PC-3 (cell line): ENCODE results near the gene FGFBP3. TPM values are rescaled to one million over a fixed set of nuclear protein-coding genes. Genes with fewer than 3 reads are reported as not detected.

ENCODE experiments used
- ATAC-seq: fragments of 200-7000 bp; cut with Tn5 transposase; 2 replicates; pipeline ENCODE4 v1.9.1; 2020; ENCODE audit warnings: mild to moderate bottlenecking, moderate library complexity
- BruUV-seq: library from RNA; stranded (reverse); fragments of 400-500 nt; replicated peaks from 2 replicates; lab custom pipeline; 2021; lab: Mats Ljungman, UMichigan
- CTCF ChIA-PET: fragments of 300-600 bp; sonication (Branson Sonifier 250); formaldehyde crosslinking; loops from one replicate; lab custom pipeline; 2022; ENCODE audit warnings: antibody characterized with exemption; lab: Charles Lee
- POLR2A ChIA-PET: fragments of 300-600 bp; sonication (Branson Sonifier 250); formaldehyde crosslinking; loops from one replicate; lab custom pipeline; 2022; ENCODE audit warnings: antibody characterized with exemption; ENCODE audit not compliant: unreplicated experiment; lab: Charles Lee
- DNase-seq: peaks from one replicate; pipeline ENCODE4 v3.0.0-alpha.2; 2015
- H2AFZ ChIP-seq: fragments of 300-600 bp; sonication (generic); 2 replicates; pipeline ENCODE4 v1.6.0; 2016; ENCODE audit warnings: antibody characterized with exemption, low read length
- H3F3A ChIP-seq: fragments of 300-600 bp; sonication (generic); one replicate; pipeline ENCODE4 v1.6.0; 2017; ENCODE audit warnings: antibody characterized with exemption, low read length, control low read depth, mild to moderate bottlenecking; ENCODE audit not compliant: unreplicated experiment
- H3K27ac ChIP-seq: fragments of 300-600 bp; sonication (generic); 2 replicates; pipeline ENCODE4 v1.5.1; 2016; ENCODE audit warnings: mild to moderate bottlenecking, low read length
- H3K27me3 ChIP-seq: fragments of 300-600 bp; sonication (generic); 2 replicates; pipeline ENCODE4 v1.6.1; 2016; ENCODE audit warnings: low read length, mixed read lengths
- H3K36me3 ChIP-seq: fragments of 300-600 bp; sonication (generic); 2 replicates; pipeline ENCODE4 v1.6.1; 2016; ENCODE audit warnings: low read depth, mixed run types, low read length, mixed read lengths
- H3K4me1 ChIP-seq: fragments of 300-600 bp; sonication (generic); 2 replicates; pipeline ENCODE4 v1.5.1; 2016; ENCODE audit warnings: low read length; ENCODE audit not compliant: insufficient read depth
- H3K4me2 ChIP-seq: fragments of 300-600 bp; sonication (generic); 2 replicates; pipeline ENCODE4 v1.6.0; 2016; ENCODE audit warnings: low read length
- H3K4me3 ChIP-seq: fragments of 300-600 bp; sonication (generic); 2 replicates; pipeline ENCODE4 v1.5.1; 2016; ENCODE audit warnings: mild to moderate bottlenecking, low read length, mixed read lengths
- H3K79me2 ChIP-seq: fragments of 300-600 bp; sonication (generic); 2 replicates; pipeline ENCODE4 v1.6.1; 2017; ENCODE audit warnings: low read length, mixed read lengths
- H3K9ac ChIP-seq: fragments of 300-600 bp; sonication (generic); 2 replicates; pipeline ENCODE4 v1.6.0; 2016; ENCODE audit warnings: mild to moderate bottlenecking, low read length
- H3K9me2 ChIP-seq: fragments of 300-600 bp; sonication (generic); replicated peaks from 2 replicates; pipeline ENCODE4 v1.6.1; 2016; ENCODE audit warnings: mixed run types, low read length, mixed read lengths
- H3K9me3 ChIP-seq: fragments of 300-600 bp; sonication (generic); 2 replicates; pipeline ENCODE4 v1.6.1; 2016; ENCODE audit warnings: low read length, mixed read lengths
- H4K20me1 ChIP-seq: fragments of 300-600 bp; sonication (generic); 2 replicates; pipeline ENCODE4 v1.6.1; 2016; ENCODE audit warnings: low read length, mixed read lengths
- EZH2 ChIP-seq: fragments of 300-600 bp; sonication (generic); IDR thresholded peaks from one replicate; pipeline ENCODE4 v1.6.1; 2017; ENCODE audit warnings: antibody characterized with exemption, mild to moderate bottlenecking, low read length; ENCODE audit not compliant: unreplicated experiment
- EZH2phosphoT487 ChIP-seq: fragments of 300-600 bp; sonication (generic); IDR thresholded peaks from 2 replicates; pipeline ENCODE4 v1.6.1; 2018; ENCODE audit warnings: mild to moderate bottlenecking, antibody characterized with exemption, low read length, borderline replicate concordance
- intact Hi-C: fragments of 100-400 bp; cut with micrococcal nuclease; formaldehyde crosslinking; loops from 2 replicates; pipeline ENCODE4 v1.9.0; 2023
- total RNA-seq: library from RNA; depleted of rRNA; stranded (reverse); fragments of >200 nt; gene quantifications from 2 replicates; pipeline ENCODE4 v1.2.3, GENCODE V29; 2014
- TF ChIP-seq, protein P1 (sequence below): fragments of 300-600 bp; sonication (generic); conservative IDR thresholded peaks from 2 replicates; pipeline ENCODE4 v1.5.1; 2017; ENCODE audit warnings: antibody characterized with exemption, low read depth, mild to moderate bottlenecking, low read length

FGFBP3 gene
- total RNA-seq, 1 experiment from 2014 or later = 1.2 TPM

DNA sequence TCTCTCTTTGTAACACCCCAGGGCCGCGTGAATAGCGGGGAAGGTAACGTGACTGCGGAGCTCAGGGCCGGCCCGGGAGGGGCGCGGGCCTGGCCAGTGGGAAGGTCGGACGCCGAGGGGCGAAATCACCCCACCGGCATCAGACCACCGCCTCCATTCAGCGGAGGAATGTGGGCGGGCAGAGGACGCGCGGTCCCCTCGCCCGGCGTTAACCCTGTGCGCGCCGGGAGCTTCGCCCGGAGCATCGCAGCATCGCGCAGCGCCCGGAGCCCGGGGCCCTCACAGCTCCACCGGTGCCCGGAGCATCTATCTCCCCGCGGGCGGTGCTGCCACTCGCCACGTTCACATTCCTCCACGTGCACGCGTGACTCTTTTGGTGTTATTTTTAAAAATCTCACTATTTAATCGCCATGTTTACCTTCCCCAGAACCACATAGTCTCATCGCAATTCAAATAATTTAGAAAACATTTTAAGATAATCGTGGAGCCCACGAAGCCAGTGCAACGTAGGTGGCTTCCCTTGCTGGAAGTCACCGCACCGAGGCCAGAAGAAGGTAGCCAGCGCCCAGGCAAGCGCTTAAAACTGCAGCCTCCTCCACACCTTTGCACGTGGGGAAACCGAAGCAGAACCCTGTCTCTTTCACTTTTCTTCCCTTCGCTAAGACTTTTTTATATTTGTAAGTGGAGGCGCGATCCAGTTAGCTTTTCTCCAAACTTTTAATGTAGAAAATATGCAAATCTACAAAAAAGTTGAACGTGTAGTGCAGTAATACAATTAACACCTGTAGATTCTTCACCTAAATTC is 21.8 kb downstream of the FGFBP3 start:
- Histone ChIP-seq H3K27me3 (no peaks in the 10 kb centered on the region), H3K9me3 (no peaks in the 10 kb centered on the region), H3K9me2 (no peaks in the 10 kb centered on the region), H3K9ac (no peak overlapping the region), H4K20me1 (no peaks in the 10 kb centered on the region), H3K79me2 (no peaks in the 10 kb centered on the region), H3K4me1 (no peaks in the 10 kb centered on the region), H2AFZ (no peak overlapping the region), H3K27ac (no peak overlapping the region), H3K4me2 (no peak overlapping the region), H3F3A (no peaks in the 10 kb centered on the region), H3K4me3 (no peak overlapping the region), H3K36me3 (no peaks in the 10 kb centered on the region)
- TF ChIP-seq, protein P1, sequence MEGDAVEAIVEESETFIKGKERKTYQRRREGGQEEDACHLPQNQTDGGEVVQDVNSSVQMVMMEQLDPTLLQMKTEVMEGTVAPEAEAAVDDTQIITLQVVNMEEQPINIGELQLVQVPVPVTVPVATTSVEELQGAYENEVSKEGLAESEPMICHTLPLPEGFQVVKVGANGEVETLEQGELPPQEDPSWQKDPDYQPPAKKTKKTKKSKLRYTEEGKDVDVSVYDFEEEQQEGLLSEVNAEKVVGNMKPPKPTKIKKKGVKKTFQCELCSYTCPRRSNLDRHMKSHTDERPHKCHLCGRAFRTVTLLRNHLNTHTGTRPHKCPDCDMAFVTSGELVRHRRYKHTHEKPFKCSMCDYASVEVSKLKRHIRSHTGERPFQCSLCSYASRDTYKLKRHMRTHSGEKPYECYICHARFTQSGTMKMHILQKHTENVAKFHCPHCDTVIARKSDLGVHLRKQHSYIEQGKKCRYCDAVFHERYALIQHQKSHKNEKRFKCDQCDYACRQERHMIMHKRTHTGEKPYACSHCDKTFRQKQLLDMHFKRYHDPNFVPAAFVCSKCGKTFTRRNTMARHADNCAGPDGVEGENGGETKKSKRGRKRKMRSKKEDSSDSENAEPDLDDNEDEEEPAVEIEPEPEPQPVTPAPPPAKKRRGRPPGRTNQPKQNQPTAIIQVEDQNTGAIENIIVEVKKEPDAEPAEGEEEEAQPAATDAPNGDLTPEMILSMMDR = no peak
- TF ChIP-seq EZH2 (no peak), EZH2phosphoT487 (no peak)
- intact Hi-C loops = no loop called here
- ATAC-seq = no peak
- ChIA-PET POLR2A (interaction anchor here (0.6 kb wide), 1 partner anchor 36 kb away, joined by 3 read pairs; the partner anchor contains the start of gene BTAF1), CTCF (no interaction called here)
- no peak for DNase-seq
- no TSS peak for BruUV-seq

DNA sequence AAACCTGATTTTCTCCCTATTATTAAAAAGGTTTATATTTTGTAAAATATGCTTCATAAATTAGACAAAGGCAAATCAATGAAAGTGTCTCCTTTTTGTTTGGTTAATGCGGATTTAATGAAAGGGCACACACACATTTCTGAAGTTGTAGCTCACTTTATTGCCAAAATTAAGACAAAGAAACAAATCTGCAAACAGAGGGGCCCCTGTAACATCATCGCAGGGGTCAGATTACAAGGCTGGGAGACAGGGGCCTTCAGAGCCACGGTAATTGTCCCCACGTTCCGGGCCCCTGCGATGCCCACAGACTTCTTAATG is 22.4 kb downstream of the FGFBP3 start:
- Histone ChIP-seq H3K4me3 (no peak overlapping the region), H3K27me3 (no peaks in the 10 kb centered on the region), H3K9me3 (no peaks in the 10 kb centered on the region), H3K36me3 (no peaks in the 10 kb centered on the region), H3F3A (no peaks in the 10 kb centered on the region), H3K4me1 (no peaks in the 10 kb centered on the region), H3K79me2 (no peaks in the 10 kb centered on the region), H3K9ac (no peak overlapping the region), H2AFZ (no peak overlapping the region), H4K20me1 (no peaks in the 10 kb centered on the region), H3K4me2 (no peak overlapping the region), H3K9me2 (no peaks in the 10 kb centered on the region), H3K27ac (no peak overlapping the region)
- intact Hi-C loops = no loop called here
- CTCF ChIA-PET = no interaction called here
- ATAC-seq (no peak), DNase-seq (no peak)
- no TSS peak for BruUV-seq
- POLR2A ChIA-PET = no interaction called here
- no peak for TF ChIP-seq EZH2
- TF ChIP-seq, protein P1 = no peak

DNA sequence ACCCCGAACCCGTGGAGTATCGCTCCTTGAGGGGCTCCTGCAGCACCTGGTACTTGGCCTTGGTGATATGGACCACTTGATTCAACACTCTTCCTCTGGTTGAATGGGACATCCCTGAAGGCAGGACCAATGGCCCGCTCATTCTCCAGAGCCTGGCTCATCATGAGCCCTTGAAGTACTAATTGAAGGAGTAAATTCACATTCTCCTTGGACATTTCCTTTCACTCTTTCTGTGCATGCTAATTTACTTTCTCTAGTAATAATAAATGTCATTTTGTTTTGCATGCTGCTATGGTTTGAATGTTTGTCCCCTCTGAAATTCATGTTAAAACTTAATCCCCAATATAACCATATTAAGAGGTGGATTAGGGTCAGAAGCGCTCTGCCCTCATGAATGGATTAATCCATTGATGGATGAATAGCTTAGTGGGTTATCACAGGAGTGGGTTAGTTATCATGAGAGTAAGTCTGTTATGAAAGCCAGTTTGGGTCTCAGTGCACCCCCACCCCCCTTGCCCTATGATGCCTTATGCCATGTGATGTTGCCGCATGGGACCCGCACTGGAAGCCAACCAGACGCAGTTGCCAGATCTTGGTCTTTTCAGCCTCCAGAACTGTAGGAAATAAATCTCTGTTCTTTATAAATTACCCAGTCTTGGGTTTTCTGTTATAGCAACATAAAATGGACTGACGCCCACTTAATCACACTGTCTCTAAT is 23.8 kb downstream of the FGFBP3 start:
- H4K20me1 ChIP-seq = no peaks in the 10 kb centered on the region
- DNase-seq (no peak), ATAC-seq (no peak)
- ChIA-PET POLR2A (no interaction called here), CTCF (no interaction called here)
- no peaks in the 10 kb centered on the region for H3K9me2 ChIP-seq
- intact Hi-C loops = no loop called here
- no peak overlapping the region for H3K27ac ChIP-seq
- H3F3A ChIP-seq = no peaks in the 10 kb centered on the region
- H3K9me3 ChIP-seq = no peaks in the 10 kb centered on the region
- no peak overlapping the region for H3K4me3 ChIP-seq
- no peaks in the 10 kb centered on the region for H3K27me3 ChIP-seq
- H3K79me2 ChIP-seq = no peaks in the 10 kb centered on the region
- TF ChIP-seq EZH2phosphoT487 (no peak), EZH2 (no peak)
- TF ChIP-seq, protein P1 = no peak
- peaks cover 3% of the 10 kb centered on the region; the same call in 1 of the 2 replicates for H3K4me1 ChIP-seq
- no peak overlapping the region for H3K4me2 ChIP-seq
- H2AFZ ChIP-seq = no peak overlapping the region
- no peaks in the 10 kb centered on the region for H3K36me3 ChIP-seq
- BruUV-seq = no TSS peak
- no peak overlapping the region for H3K9ac ChIP-seq
